Endothelial cell of umbilical vein (primary cell): Measurements from ENCODE around the gene COL5A1. TPM values are rescaled to one million over a fixed set of nuclear protein-coding genes. Genes with fewer than 3 reads are reported as not detected.

Experiments
- BruUV-seq: library from RNA; stranded (reverse); fragments of 400-500 nt; replicated peaks from 2 replicates; lab custom pipeline; 2021; lab: Mats Ljungman, UMichigan
- CTCF ChIA-PET: fragments of 300-600, 350-600 bp; sonication (Branson Sonifier 250); formaldehyde crosslinking; loops from one replicate; lab custom pipeline; 2021; ENCODE audit warnings: antibody characterized with exemption, inconsistent platforms; lab: Charles Lee
- POLR2A ChIA-PET: fragments of 300-600, 350-600 bp; sonication (Branson Sonifier 250); formaldehyde crosslinking; loops from one replicate; lab custom pipeline; 2021; ENCODE audit warnings: antibody characterized with exemption, inconsistent platforms; lab: Charles Lee
- DNase-seq: peaks from one replicate; pipeline ENCODE4 v3.0.0-alpha.2; 2011; ENCODE audit warnings: low read depth, low spot score
- FAIRE-seq: peaks from 2 replicates; lab custom pipeline; 2011; peaks lifted over from hg19 to GRCh38; lab: Jason Lieb, UNC
- H2AFZ ChIP-seq: 2 replicates; pipeline ENCODE4 v1.6.0; 2012; ENCODE audit warnings: low read depth, low read length, control low read depth, inconsistent platforms
- H3K27ac ChIP-seq: 2 replicates; pipeline ENCODE4 v1.5.1; 2011; ENCODE audit warnings: low read depth, mild to moderate bottlenecking, control low read depth, low read length, moderate library complexity; ENCODE audit not compliant: insufficient read depth
- H3K27me3 ChIP-seq, 2 experiments: 2 replicates each; pipeline versions ENCODE4 v1.6.0 to v1.6.1; 2011; ENCODE audit warnings: low read length in 2 of 2, mixed read lengths in 1 of 2; ENCODE audit not compliant: control insufficient read depth in 2 of 2, insufficient read depth in 2 of 2
- H3K36me3 ChIP-seq, 2 experiments: 2 replicates in 1 of 2; 3 replicates in 1 of 2; pipeline ENCODE4 v1.5.1; 2011; ENCODE audit warnings: low read length in 2 of 2, mild to moderate bottlenecking in 1 of 2, moderate library complexity in 1 of 2; ENCODE audit not compliant: control insufficient read depth in 2 of 2, insufficient read depth in 2 of 2; ENCODE audit errors: extremely low read depth in 1 of 2
- H3K4me1 ChIP-seq: 3 replicates; pipeline ENCODE4 v1.5.1; 2011; ENCODE audit warnings: mild to moderate bottlenecking, low read length; ENCODE audit not compliant: control insufficient read depth, insufficient read depth; ENCODE audit errors: extremely low read depth
- H3K4me2 ChIP-seq: 2 replicates; pipeline ENCODE4 v1.6.1; 2011; ENCODE audit warnings: low read length, control low read depth, mixed read lengths; ENCODE audit not compliant: insufficient read depth
- H3K4me3 ChIP-seq, 3 experiments: fragments of 200-600 bp in 1 of 3; sonication (generic), shearing (Covaris generic) in 1 of 3; replicated peaks in 1 of 3; 2 replicates each; pipeline ENCODE4 v1.5.1; 2011 to 2016; ENCODE audit warnings: control low read depth in 3 of 3, low read length in 3 of 3, mild to moderate bottlenecking in 2 of 3, inconsistent platforms in 1 of 3, low read depth in 1 of 3, moderate library complexity in 1 of 3; ENCODE audit not compliant: insufficient read depth in 1 of 3
- H3K79me2 ChIP-seq: 2 replicates; pipeline ENCODE4 v1.6.0; 2012; ENCODE audit warnings: low read length, inconsistent platforms; ENCODE audit not compliant: control insufficient read depth, insufficient read depth
- H3K9ac ChIP-seq: replicated peaks from 2 replicates; pipeline ENCODE3; 2011; ENCODE audit warnings: low read length, control low read depth; ENCODE audit not compliant: insufficient read depth; ENCODE audit errors: extremely low read depth
- H3K9me1 ChIP-seq: replicated peaks from 3 replicates; pipeline ENCODE4 v1.6.0; 2011; ENCODE audit warnings: mild to moderate bottlenecking, low read length; ENCODE audit not compliant: control insufficient read depth, insufficient read depth; ENCODE audit errors: extremely low read depth
- H3K9me3 ChIP-seq: replicated peaks from 2 replicates; pipeline ENCODE4 v1.5.1; 2012; ENCODE audit warnings: low read length, inconsistent platforms; ENCODE audit not compliant: control insufficient read depth, insufficient read depth
- H4K20me1 ChIP-seq: replicated peaks from 2 replicates; pipeline ENCODE3; 2011; ENCODE audit warnings: mild to moderate bottlenecking, low read length; ENCODE audit not compliant: control insufficient read depth, insufficient read depth; ENCODE audit errors: extremely low read depth
- EZH2 ChIP-seq: IDR thresholded peaks from 2 replicates; pipeline ENCODE4 v1.6.1; 2012; ENCODE audit warnings: borderline replicate concordance, low read depth, mild to moderate bottlenecking, moderate library complexity, low read length, inconsistent platforms; ENCODE audit not compliant: severe bottlenecking
- FOS ChIP-seq: IDR thresholded peaks from 2 replicates; pipeline ENCODE4 v1.6.1; 2011; ENCODE audit warnings: mild to moderate bottlenecking, low read length, moderate library complexity, borderline replicate concordance; ENCODE audit not compliant: insufficient read depth
- GATA2 ChIP-seq: IDR thresholded peaks from 2 replicates; pipeline ENCODE4 v1.7.0; 2011; ENCODE audit warnings: low read depth, mild to moderate bottlenecking, moderate library complexity, mixed read lengths, low read length; ENCODE audit not compliant: insufficient read length, insufficient read depth
- JUN ChIP-seq: IDR thresholded peaks from 2 replicates; pipeline ENCODE4 v1.6.1; 2011; ENCODE audit warnings: borderline replicate concordance, low read depth; ENCODE audit not compliant: insufficient read length, insufficient read depth
- MYC ChIP-seq: IDR thresholded peaks from one replicate; pipeline ENCODE4 v1.6.1; 2011; ENCODE audit warnings: mild to moderate bottlenecking, low read depth, low read length
- POLR2A ChIP-seq: IDR thresholded peaks from 2 replicates; pipeline ENCODE4 v1.6.1; 2012; ENCODE audit warnings: low read depth, mild to moderate bottlenecking, control low read depth, low read length
- POLR2AphosphoS5 ChIP-seq: IDR thresholded peaks from 2 replicates; pipeline ENCODE4 v1.6.1; 2012; ENCODE audit warnings: low read depth, mild to moderate bottlenecking, control low read depth, low read length, moderate library complexity; ENCODE audit not compliant: insufficient read depth
- dilution Hi-C: fragments of 300-500 bp; cut with MboI; formaldehyde crosslinking; loops from one replicate; pipeline ENCODE4 v1.15.0; 2019; ENCODE audit warnings: low sequenced_read_pairs; ENCODE audit not compliant: extremely low pct_ligation_motif_present
- intact Hi-C: fragments of 100-400 bp; cut with micrococcal nuclease; formaldehyde crosslinking; loops from one replicate; pipeline ENCODE4 v1.10.0; 2022
- polyA plus RNA-seq, 4 experiments: library from polyadenylated mRNA; depleted of rRNA in 3 of 4; stranded (reverse) in 3 of 4; unstranded in 1 of 4; fragments of >200 nt; gene quantifications; 2 replicates each; pipeline versions ENCODE4 v1.2.1 to v1.2.3, GENCODE V29; 2011 to 2012; ENCODE audit warnings: missing spikeins in 1 of 4
- total RNA-seq: library from RNA; stranded (reverse); gene quantifications from 2 replicates; pipeline ENCODE4 v1.2.3, GENCODE V29; 2021
- TF ChIP-seq, protein P1 (sequence below): IDR thresholded peaks from 2 replicates; pipeline ENCODE4 v1.6.1; 2011; ENCODE audit not compliant: insufficient read depth, insufficient read length
- TF ChIP-seq, protein P2 (sequence below), 2 donors: IDR thresholded peaks; 1 replicate in 1 of 2; 2 replicates in 1 of 2; pipeline ENCODE4 v1.5.1; 2011; ENCODE audit warnings: low read length in 2 of 2, mild to moderate bottlenecking in 2 of 2, moderate library complexity in 2 of 2, control low read depth in 1 of 2, inconsistent platforms in 1 of 2, low read depth in 1 of 2; ENCODE audit not compliant: insufficient read depth in 1 of 2; ENCODE audit errors: extremely low read depth in 1 of 2

Gene COL5A1
- total and polyA plus RNA-seq, 2 donors (not counting 3 experiments of a cell fraction or from before 2014, with no cell fraction given), result 97.4 to 175 TPM

DNA sequence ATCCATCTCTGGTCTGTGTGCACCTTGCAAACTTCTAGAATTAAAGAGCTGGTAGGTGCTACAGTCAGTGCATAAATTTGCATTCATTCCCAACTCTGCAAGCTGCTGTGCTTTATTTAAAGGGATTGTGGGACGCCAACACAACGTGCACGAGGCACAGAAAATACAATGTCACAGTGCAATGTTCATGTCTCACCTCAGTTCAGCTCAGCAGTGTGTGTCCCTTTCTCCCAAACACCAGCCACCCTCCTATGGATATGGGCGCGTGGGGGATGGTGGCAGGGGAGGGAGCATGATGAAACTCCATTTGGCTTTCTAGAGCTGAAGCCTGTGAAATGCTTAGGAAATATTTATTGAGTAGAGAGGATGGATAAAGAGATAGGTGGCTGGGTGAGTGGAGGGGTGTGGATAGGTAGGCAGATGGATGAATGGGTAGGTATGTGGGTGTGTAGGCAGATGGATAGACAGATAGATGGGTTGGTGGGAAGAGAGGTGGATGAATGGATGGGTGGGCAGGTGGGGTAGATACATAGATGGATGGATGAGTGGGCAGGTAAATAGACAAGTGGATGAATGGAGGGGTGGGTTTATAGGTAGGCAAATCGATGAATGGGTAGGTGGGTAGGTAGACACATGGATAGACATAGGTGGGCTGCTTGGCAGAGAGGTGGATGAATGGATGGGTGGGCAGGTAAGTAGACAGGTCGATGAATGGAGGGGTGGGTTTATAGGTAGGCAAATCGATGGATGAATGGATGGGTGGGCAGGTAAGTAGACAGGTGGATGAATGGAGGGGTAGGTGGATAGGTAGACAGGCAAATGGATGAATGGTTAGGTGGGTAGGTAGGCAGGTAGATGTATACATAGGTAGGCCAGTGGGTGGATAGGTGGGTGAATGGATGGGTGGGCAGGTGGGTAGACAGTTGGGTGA, 146.3 kb downstream of the COL5A1 start:
- Histone ChIP-seq H3K36me3 (peaks cover 0 to 10% of the 10 kb centered on the region in 2 experiments), H3K4me1 (peaks cover 5% of the 10 kb centered on the region), H3K79me2 (no peaks in the 10 kb centered on the region), H3K9me1 (no peaks in the 10 kb centered on the region), H3K27me3 (no peaks in the 10 kb centered on the region), H3K4me3 (no peak overlapping the region), H4K20me1 (no peaks in the 10 kb centered on the region), H3K9me3 (no peaks in the 10 kb centered on the region), H3K27ac (no peak overlapping the region), H3K9ac (no peak overlapping the region), H3K4me2 (no peak overlapping the region), H2AFZ (no peak overlapping the region)
- dilution Hi-C loops, result no loop called here
- TF ChIP-seq, protein P1, sequence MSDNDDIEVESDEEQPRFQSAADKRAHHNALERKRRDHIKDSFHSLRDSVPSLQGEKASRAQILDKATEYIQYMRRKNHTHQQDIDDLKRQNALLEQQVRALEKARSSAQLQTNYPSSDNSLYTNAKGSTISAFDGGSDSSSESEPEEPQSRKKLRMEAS, result no peak
- TF ChIP-seq GATA2, result no peak
- no peak for TF ChIP-seq FOS
- TF ChIP-seq MYC, result no peak
- no peak for TF ChIP-seq POLR2AphosphoS5
- no peak for TF ChIP-seq POLR2A
- no peak for TF ChIP-seq JUN
- TF ChIP-seq, protein P2, sequence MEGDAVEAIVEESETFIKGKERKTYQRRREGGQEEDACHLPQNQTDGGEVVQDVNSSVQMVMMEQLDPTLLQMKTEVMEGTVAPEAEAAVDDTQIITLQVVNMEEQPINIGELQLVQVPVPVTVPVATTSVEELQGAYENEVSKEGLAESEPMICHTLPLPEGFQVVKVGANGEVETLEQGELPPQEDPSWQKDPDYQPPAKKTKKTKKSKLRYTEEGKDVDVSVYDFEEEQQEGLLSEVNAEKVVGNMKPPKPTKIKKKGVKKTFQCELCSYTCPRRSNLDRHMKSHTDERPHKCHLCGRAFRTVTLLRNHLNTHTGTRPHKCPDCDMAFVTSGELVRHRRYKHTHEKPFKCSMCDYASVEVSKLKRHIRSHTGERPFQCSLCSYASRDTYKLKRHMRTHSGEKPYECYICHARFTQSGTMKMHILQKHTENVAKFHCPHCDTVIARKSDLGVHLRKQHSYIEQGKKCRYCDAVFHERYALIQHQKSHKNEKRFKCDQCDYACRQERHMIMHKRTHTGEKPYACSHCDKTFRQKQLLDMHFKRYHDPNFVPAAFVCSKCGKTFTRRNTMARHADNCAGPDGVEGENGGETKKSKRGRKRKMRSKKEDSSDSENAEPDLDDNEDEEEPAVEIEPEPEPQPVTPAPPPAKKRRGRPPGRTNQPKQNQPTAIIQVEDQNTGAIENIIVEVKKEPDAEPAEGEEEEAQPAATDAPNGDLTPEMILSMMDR (IDR thresholded peaks at IDR 0.05; ENCODE audit: extremely low read depth in 1 of 2, insufficient read depth in 1 of 2, low read depth in 1 of 2, low read length in 2 of 2), result no peak
- no peak for TF ChIP-seq EZH2
- FAIRE-seq (no peak), DNase-seq (no peak)
- intact Hi-C loops, result no loop called here
- POLR2A ChIA-PET, result no interaction called here
- BruUV-seq, result no TSS peak
- CTCF ChIA-PET, result interaction anchor here (1.6 kb wide), 1 partner anchor 9 kb away, joined by 5 read pairs; no protein-coding TSS in a partner anchor
